ENCODE measurements around the gene NLRX1. TPM values are rescaled to one million over a fixed set of nuclear protein-coding genes. Genes with fewer than 3 reads are reported as not detected.

NLRX1 gene
- total RNA-seq, 1 experiment from 2014 or later, result 16.7 TPM

DNA sequence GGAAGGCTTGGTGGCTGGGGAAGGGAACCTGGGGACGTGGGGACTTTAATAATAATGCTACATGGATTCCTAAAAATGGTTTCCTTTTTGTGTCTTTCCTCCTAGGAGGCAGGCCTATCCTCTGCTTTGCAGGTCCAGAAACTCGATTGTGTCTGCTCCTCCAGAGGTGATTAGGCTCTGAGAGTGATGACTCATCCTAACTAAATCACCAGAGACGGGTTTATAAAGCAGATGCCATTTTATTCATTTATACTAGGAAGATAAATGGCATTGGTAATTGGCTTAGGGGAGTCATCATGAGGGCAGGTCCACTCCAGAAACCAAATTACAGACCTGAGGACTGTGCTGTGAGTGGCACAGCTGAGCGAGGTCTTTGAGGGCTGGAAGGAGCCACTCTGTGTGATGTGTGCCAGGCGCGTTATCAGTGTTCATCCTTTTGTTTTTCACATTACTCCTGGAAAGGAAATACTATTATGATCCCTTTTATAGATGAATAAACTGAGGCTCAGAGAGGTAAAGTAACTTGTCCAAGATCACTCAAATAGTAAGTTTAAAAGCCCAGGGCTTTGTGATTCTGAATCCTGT is 7.1 kb downstream of the NLRX1 start:
- Mint-ChIP-seq H3K9me3 (ENCODE audit: unreplicated experiment) (no peaks in the 10 kb centered on the region), H3K4me1 (ENCODE audit: insufficient read depth, unreplicated experiment) (no peaks in the 10 kb centered on the region), H3K27ac (ENCODE audit: low read depth, unreplicated experiment) (no peak overlapping the region), H3K36me3 (ENCODE audit: insufficient read depth, unreplicated experiment) (peaks cover 12% of the 10 kb centered on the region), H3K27me3 (ENCODE audit: insufficient read depth, unreplicated experiment) (no peaks in the 10 kb centered on the region), H3K4me3 (ENCODE audit: unreplicated experiment) (no peak overlapping the region)
- ChIA-PET CTCF (no interaction called here), POLR2A (interaction anchor here (0.7 kb wide), 1 partner anchor 73 kb away, joined by 3 read pairs; no protein-coding TSS in a partner anchor)
- TF ChIP-seq, protein P1, sequence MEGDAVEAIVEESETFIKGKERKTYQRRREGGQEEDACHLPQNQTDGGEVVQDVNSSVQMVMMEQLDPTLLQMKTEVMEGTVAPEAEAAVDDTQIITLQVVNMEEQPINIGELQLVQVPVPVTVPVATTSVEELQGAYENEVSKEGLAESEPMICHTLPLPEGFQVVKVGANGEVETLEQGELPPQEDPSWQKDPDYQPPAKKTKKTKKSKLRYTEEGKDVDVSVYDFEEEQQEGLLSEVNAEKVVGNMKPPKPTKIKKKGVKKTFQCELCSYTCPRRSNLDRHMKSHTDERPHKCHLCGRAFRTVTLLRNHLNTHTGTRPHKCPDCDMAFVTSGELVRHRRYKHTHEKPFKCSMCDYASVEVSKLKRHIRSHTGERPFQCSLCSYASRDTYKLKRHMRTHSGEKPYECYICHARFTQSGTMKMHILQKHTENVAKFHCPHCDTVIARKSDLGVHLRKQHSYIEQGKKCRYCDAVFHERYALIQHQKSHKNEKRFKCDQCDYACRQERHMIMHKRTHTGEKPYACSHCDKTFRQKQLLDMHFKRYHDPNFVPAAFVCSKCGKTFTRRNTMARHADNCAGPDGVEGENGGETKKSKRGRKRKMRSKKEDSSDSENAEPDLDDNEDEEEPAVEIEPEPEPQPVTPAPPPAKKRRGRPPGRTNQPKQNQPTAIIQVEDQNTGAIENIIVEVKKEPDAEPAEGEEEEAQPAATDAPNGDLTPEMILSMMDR (IDR thresholded peaks at IDR 0.05; ENCODE audit: unreplicated experiment), result no peak
- intact Hi-C loops (cut with micrococcal nuclease), result no loop called here
- peak; percentile 21 for DNase-seq (ENCODE audit: unreplicated experiment)
- no TSS peak for BruUV-seq (replicated peaks)

DNA sequence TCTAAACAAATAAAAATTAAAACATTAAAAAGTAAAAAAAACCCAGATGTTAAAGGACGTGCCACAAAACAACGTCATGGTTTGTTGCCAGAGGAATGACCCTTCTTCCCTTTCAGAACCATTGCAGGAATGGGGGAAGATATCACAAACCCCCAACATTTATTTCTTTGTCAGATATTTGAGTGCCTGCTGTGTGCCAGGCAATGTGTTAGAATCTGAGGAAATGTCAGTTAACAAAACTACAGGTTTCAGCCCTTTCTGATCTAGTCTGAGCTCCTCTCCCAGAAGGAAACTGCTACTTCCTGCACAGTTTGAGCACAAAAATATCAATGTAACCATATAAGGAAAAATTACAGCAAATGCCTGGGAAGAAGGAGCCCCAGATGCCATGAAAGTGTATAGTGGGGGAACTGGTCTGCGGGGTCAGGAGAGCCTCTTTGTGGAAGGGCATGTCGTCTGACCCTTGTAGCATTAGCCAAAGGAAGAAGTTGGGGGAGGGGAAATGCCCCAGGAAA is 9.7 kb downstream of the NLRX1 start:
- Mint-ChIP-seq H3K36me3 (ENCODE audit: insufficient read depth, unreplicated experiment) (peaks cover 12% of the 10 kb centered on the region), H3K4me1 (ENCODE audit: insufficient read depth, unreplicated experiment) (no peaks in the 10 kb centered on the region), H3K27me3 (ENCODE audit: insufficient read depth, unreplicated experiment) (no peaks in the 10 kb centered on the region), H3K4me3 (ENCODE audit: unreplicated experiment) (no peak overlapping the region), H3K9me3 (ENCODE audit: unreplicated experiment) (no peaks in the 10 kb centered on the region), H3K27ac (ENCODE audit: low read depth, unreplicated experiment) (no peak overlapping the region)
- intact Hi-C loops (cut with micrococcal nuclease), result no loop called here
- POLR2A ChIA-PET, result interaction anchor here (0.7 kb wide), 1 partner anchor 22 kb away, joined by 4 read pairs; no protein-coding TSS in a partner anchor
- no TSS peak for BruUV-seq (replicated peaks)
- CTCF ChIA-PET, result interaction anchor here (3.5 kb wide), 1 partner anchor 19 kb away, joined by 11 read pairs; no protein-coding TSS in a partner anchor
- DNase-seq (ENCODE audit: unreplicated experiment), result no peak
- TF ChIP-seq, protein P1 (IDR thresholded peaks at IDR 0.05; ENCODE audit: unreplicated experiment), result no peak

DNA sequence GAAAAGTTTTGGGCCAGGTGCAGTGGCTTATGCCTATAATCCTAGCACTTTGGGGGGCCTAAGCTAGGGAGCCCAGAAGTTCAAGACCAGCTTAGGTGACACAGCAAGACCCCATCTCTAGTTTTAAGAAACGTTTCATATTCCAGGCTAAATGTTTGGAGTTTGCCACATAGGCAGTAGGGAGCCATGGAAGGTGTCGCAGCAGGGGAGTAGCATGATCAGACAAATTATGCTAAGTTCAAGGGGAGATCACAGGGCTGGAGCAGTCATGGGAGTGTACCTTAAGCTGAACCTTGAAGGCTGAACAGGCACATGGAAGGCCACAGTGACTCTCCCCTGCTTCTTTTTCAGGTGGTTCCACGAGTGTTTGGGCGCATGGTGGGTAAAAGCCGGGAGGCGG is 10.8 kb downstream of the NLRX1 start:
- no peak overlapping the region for H3K27ac Mint-ChIP-seq (ENCODE audit: low read depth, unreplicated experiment)
- H3K27me3 Mint-ChIP-seq (ENCODE audit: insufficient read depth, unreplicated experiment), result no peaks in the 10 kb centered on the region
- H3K9me3 Mint-ChIP-seq (ENCODE audit: unreplicated experiment), result no peaks in the 10 kb centered on the region
- ChIA-PET POLR2A (no interaction called here), CTCF (interaction anchor here (0.6 to 3.5 kb wide), 6 partner anchors 10 to 202 kb away, joined by 3 to 11 read pairs (median 4); partner anchors contain the start of gene USP2)
- no peak overlapping the region for H3K4me3 Mint-ChIP-seq (ENCODE audit: unreplicated experiment)
- intact Hi-C loops (cut with micrococcal nuclease), result no loop called here
- peaks cover 12% of the 10 kb centered on the region for H3K36me3 Mint-ChIP-seq (ENCODE audit: insufficient read depth, unreplicated experiment)
- BruUV-seq (replicated peaks), result no TSS peak
- TF ChIP-seq, protein P1 (IDR thresholded peaks at IDR 0.05; ENCODE audit: unreplicated experiment), result no peak
- DNase-seq (ENCODE audit: unreplicated experiment), result no peak
- H3K4me1 Mint-ChIP-seq (ENCODE audit: insufficient read depth, unreplicated experiment), result no peaks in the 10 kb centered on the region

DNA sequence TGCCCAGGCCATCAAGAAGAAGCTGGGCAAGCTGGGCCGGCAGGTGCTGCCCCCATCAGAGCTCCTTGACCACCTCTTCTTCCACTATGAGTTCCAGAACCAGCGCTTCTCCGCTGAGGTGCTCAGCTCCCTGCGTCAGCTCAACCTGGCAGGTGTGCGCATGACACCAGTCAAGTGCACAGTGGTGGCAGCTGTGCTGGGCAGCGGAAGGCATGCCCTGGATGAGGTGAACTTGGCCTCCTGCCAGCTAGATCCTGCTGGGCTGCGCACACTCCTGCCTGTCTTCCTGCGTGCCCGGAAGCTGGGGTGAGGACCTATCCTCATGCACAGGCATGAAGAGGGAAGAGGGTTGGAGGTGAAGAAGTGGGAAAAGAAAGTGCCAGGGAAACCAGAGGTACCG is 11.5 kb downstream of the NLRX1 start:
- Mint-ChIP-seq H3K4me3 (ENCODE audit: unreplicated experiment) (no peak overlapping the region), H3K4me1 (ENCODE audit: insufficient read depth, unreplicated experiment) (no peaks in the 10 kb centered on the region), H3K27me3 (ENCODE audit: insufficient read depth, unreplicated experiment) (no peaks in the 10 kb centered on the region), H3K27ac (ENCODE audit: low read depth, unreplicated experiment) (no peak overlapping the region), H3K9me3 (ENCODE audit: unreplicated experiment) (no peaks in the 10 kb centered on the region), H3K36me3 (ENCODE audit: insufficient read depth, unreplicated experiment) (peaks cover 12% of the 10 kb centered on the region)
- ChIA-PET CTCF (interaction anchor here (0.5 to 3.5 kb wide), 7 partner anchors 11 to 1237 kb away, joined by 3 to 11 read pairs (median 3); no protein-coding TSS in a partner anchor), POLR2A (no interaction called here)
- DNase-seq (ENCODE audit: unreplicated experiment), result no peak
- BruUV-seq (replicated peaks), result no TSS peak
- intact Hi-C loops (cut with micrococcal nuclease), result no loop called here
- TF ChIP-seq, protein P1 (IDR thresholded peaks at IDR 0.05; ENCODE audit: unreplicated experiment), result no peak

Data from MCF 10A (cell line).